GM20000 (cell line): ENCODE data around the gene HNRNPUL1.

Source experiments
- DNase-seq: peaks from one replicate; pipeline ENCODE4 v3.0.0; 2012; ENCODE audit warnings: low spot score
- CTCF ChIP-seq: IDR thresholded peaks from 2 replicates; pipeline ENCODE4 v1.5.1; 2012; ENCODE audit warnings: mild to moderate bottlenecking, control low read depth; ENCODE audit errors: extremely low read depth, missing control alignments

The HNRNPUL1 gene

GRCh38 chr19:41305927-41306793 lies 42.0 kb downstream of the HNRNPUL1 start:
- TF ChIP-seq CTCF: no peak
- DNase-seq: no peak

- TF ChIP-seq CTCF: no peak
- no peak for DNase-seq
Measured at GRCh38 chr19:41307090-41307875, 43.1 kb downstream of the HNRNPUL1 start.

GRCh38 chr19:41307954-41308449 lies 43.8 kb downstream of the HNRNPUL1 start:
- TF ChIP-seq CTCF: no peak
- no peak for DNase-seq

GRCh38 chr19:41308450-41309179 lies 44.4 kb downstream of the HNRNPUL1 start:
- peak; percentile 83 for DNase-seq

GRCh38 chr19:41309180-41310032 lies 45.2 kb downstream of the HNRNPUL1 start:
- no peak for TF ChIP-seq CTCF
- no peak for DNase-seq

More at GRCh38 chr19:41308450-41309179, 44.4 kb downstream of the HNRNPUL1 start:
- TF ChIP-seq CTCF: peak; percentile 98

GRCh38 chr19:41310033-41310831 lies 46.1 kb downstream of the HNRNPUL1 start, which contains the start of gene CCDC97:
Gene CCDC97 (plus strand): TSS chr19:41310172. CDS start chr19:41310311, 139 bp downstream.
- peak; percentile 93 for DNase-seq
- TF ChIP-seq CTCF: no peak
